H9 (cell line): ENCODE data around the gene SRY. TPM values are rescaled to one million over a fixed set of nuclear protein-coding genes. Genes with fewer than 3 reads are reported as not detected.

ENCODE experiments used
- DNase-seq: peaks from one replicate; pipeline ENCODE4 v3.0.0-alpha.2; 2017
- H2AFZ ChIP-seq: one replicate; pipeline ENCODE4 v1.6.1; 2013; ENCODE audit warnings: mild to moderate bottlenecking, low read length, control low read depth, moderate library complexity
- H2AK5ac ChIP-seq: 2 replicates; pipeline ENCODE4 v1.6.1; 2013; ENCODE audit warnings: low read length, control low read depth, mixed read lengths; ENCODE audit not compliant: insufficient read length
- H2BK120ac ChIP-seq: one replicate; pipeline ENCODE4 v1.6.1; 2013; ENCODE audit warnings: low read depth, mild to moderate bottlenecking, low read length, control low read depth, inconsistent platforms; ENCODE audit not compliant: poor library complexity, severe bottlenecking
- H2BK12ac ChIP-seq: 2 replicates; pipeline ENCODE4 v1.6.1; 2013; ENCODE audit warnings: low read length, control low read depth, mixed read lengths, low read depth; ENCODE audit not compliant: insufficient read length
- H2BK15ac ChIP-seq: 2 replicates; pipeline ENCODE4 v1.6.1; 2013; ENCODE audit warnings: low read depth, low read length, control low read depth
- H2BK20ac ChIP-seq: one replicate; pipeline ENCODE4 v1.6.1; 2013; ENCODE audit warnings: low read depth, mild to moderate bottlenecking, low read length, control low read depth, inconsistent platforms; ENCODE audit not compliant: poor library complexity, severe bottlenecking
- H2BK5ac ChIP-seq: 2 replicates; pipeline ENCODE4 v1.6.1; 2013; ENCODE audit warnings: low read length, control low read depth, mixed read lengths; ENCODE audit not compliant: insufficient read length
- H3K14ac ChIP-seq: 2 replicates; pipeline ENCODE4 v1.6.1; 2013; ENCODE audit warnings: low read length, control low read depth; ENCODE audit not compliant: insufficient read depth
- H3K18ac ChIP-seq: 2 replicates; pipeline ENCODE4 v1.6.1; 2013; ENCODE audit warnings: low read depth, mild to moderate bottlenecking, mixed read lengths, low read length, control low read depth; ENCODE audit not compliant: insufficient read length
- H3K23ac ChIP-seq: 2 replicates; pipeline ENCODE4 v1.6.1; 2013; ENCODE audit warnings: low read length, control low read depth, mixed read lengths, low read depth; ENCODE audit not compliant: insufficient read length
- H3K23me2 ChIP-seq: 2 replicates; pipeline ENCODE4 v1.6.1; 2013; ENCODE audit warnings: low read depth, mild to moderate bottlenecking, mixed read lengths, low read length, control low read depth; ENCODE audit not compliant: insufficient read length, poor library complexity, severe bottlenecking
- H3K27ac ChIP-seq: 2 replicates; pipeline ENCODE4 v1.5.1; 2013; ENCODE audit warnings: low read length, control low read depth, mixed read lengths, low read depth; ENCODE audit not compliant: insufficient read length
- H3K27me3 ChIP-seq: 2 replicates; pipeline ENCODE4 v1.6.1; 2013; ENCODE audit warnings: low read length, control low read depth, inconsistent platforms; ENCODE audit not compliant: insufficient read depth
- H3K4ac ChIP-seq: 2 replicates; pipeline ENCODE4 v1.6.1; 2013; ENCODE audit warnings: low read depth, mild to moderate bottlenecking, control low read depth, inconsistent platforms, low read length, moderate library complexity
- H3K4me1 ChIP-seq: 2 replicates; pipeline ENCODE4 v1.6.1; 2013; ENCODE audit warnings: low read length, control low read depth, inconsistent platforms; ENCODE audit not compliant: insufficient read depth
- H3K4me2 ChIP-seq: 2 replicates; pipeline ENCODE4 v1.6.1; 2013; ENCODE audit warnings: low read length, control low read depth, mixed read lengths; ENCODE audit not compliant: insufficient read length, insufficient read depth
- H3K56ac ChIP-seq: 2 replicates; pipeline ENCODE4 v1.6.1; 2013; ENCODE audit warnings: low read depth, mild to moderate bottlenecking, mixed read lengths, low read length, control low read depth; ENCODE audit not compliant: insufficient read length
- H3K79me1 ChIP-seq: 2 replicates; pipeline ENCODE4 v1.6.1; 2013; ENCODE audit warnings: low read depth, mild to moderate bottlenecking, moderate library complexity, low read length, control low read depth, inconsistent platforms; ENCODE audit not compliant: insufficient read depth, poor library complexity, severe bottlenecking
- H3K79me2 ChIP-seq: 2 replicates; pipeline ENCODE4 v1.6.1; 2013; ENCODE audit warnings: low read length, control low read depth, inconsistent platforms; ENCODE audit not compliant: insufficient read depth
- H3K9ac ChIP-seq: 2 replicates; pipeline ENCODE4 v1.6.1; 2013; ENCODE audit warnings: low read length, control low read depth, mixed read lengths; ENCODE audit not compliant: insufficient read length; ENCODE audit errors: extremely low read depth
- H3K9me3 ChIP-seq: one replicate; pipeline ENCODE4 v1.6.1; 2013; ENCODE audit warnings: low read depth, low read length, inconsistent platforms; ENCODE audit not compliant: control insufficient read depth
- H3T11ph ChIP-seq: one replicate; pipeline ENCODE4 v1.6.1; 2013; ENCODE audit warnings: mild to moderate bottlenecking, low read length, control low read depth, inconsistent platforms
- H4K20me1 ChIP-seq: one replicate; pipeline ENCODE4 v1.6.1; 2013; ENCODE audit not compliant: control insufficient read depth, insufficient read length, insufficient read depth
- H4K5ac ChIP-seq: 2 replicates; pipeline ENCODE4 v1.6.1; 2013; ENCODE audit warnings: low read depth, mild to moderate bottlenecking, mixed read lengths, low read length, control low read depth; ENCODE audit not compliant: insufficient read length
- H4K8ac ChIP-seq: replicated peaks from 2 replicates; pipeline ENCODE4 v1.6.1; 2013; ENCODE audit warnings: low read length, control low read depth, mixed read lengths, low read depth; ENCODE audit not compliant: insufficient read length
- H4K91ac ChIP-seq: 2 replicates; pipeline ENCODE4 v1.6.1; 2013; ENCODE audit warnings: low read depth, mild to moderate bottlenecking, moderate library complexity, mixed read lengths, low read length, control low read depth; ENCODE audit not compliant: insufficient read length
- H3K27ac Mint-ChIP-seq, 3 experiments: 2 replicates in 2 of 3; 3 replicates in 1 of 3; pipeline ENCODE4 v1.8.0; 2020 to 2021; ENCODE audit warnings: mixed read lengths in 3 of 3, mild to moderate bottlenecking in 1 of 3, moderate library complexity in 1 of 3
- H3K27me3 Mint-ChIP-seq: 2 replicates; pipeline ENCODE4 v1.8.0; 2021; ENCODE audit warnings: low read depth, mild to moderate bottlenecking, moderate library complexity, mixed read lengths
- H3K36me3 Mint-ChIP-seq, 3 experiments: 2 replicates in 2 of 3; 3 replicates in 1 of 3; pipeline ENCODE4 v1.8.0; 2020 to 2021; ENCODE audit warnings: low read depth in 3 of 3, mixed read lengths in 3 of 3; ENCODE audit not compliant: insufficient read depth in 1 of 3
- H3K4me1 Mint-ChIP-seq, 2 experiments: 2 replicates each; pipeline ENCODE4 v1.8.0; 2020; ENCODE audit warnings: mixed read lengths in 2 of 2
- H3K4me3 Mint-ChIP-seq, 2 experiments: 2 replicates in 1 of 2; 3 replicates in 1 of 2; pipeline ENCODE4 v1.8.0; 2020 to 2021; ENCODE audit warnings: mild to moderate bottlenecking in 2 of 2, mixed read lengths in 2 of 2, moderate library complexity in 1 of 2
- H3K9me3 Mint-ChIP-seq, 2 experiments: 2 replicates in 1 of 2; 3 replicates in 1 of 2; pipeline ENCODE4 v1.8.0; 2020; ENCODE audit warnings: mild to moderate bottlenecking in 2 of 2, mixed read lengths in 2 of 2, moderate library complexity in 1 of 2
- CTCF ChIP-seq: fragments of 200-600 bp; sonication (generic); conservative IDR thresholded peaks from 3 replicates; pipeline ENCODE4 v1.8.0; 2021; ENCODE audit warnings: antibody characterized with exemption, mild to moderate bottlenecking
- WGBS: extraction: QIAGEN DNeasy Blood & Tissue Kit; methylation state at CpG from one replicate; pipeline ENCODE4 v1.1.7; 2013; ENCODE audit warnings: missing lambda C conversion rate, low lambda C conversion rate, mixed read lengths; ENCODE audit not compliant: insufficient read length; ENCODE audit errors: extremely low coverage; 5-methylcytosine and 5-hydroxymethylcytosine counted together
- long read RNA-seq: library from polyadenylated mRNA; unstranded; transcript quantifications from one replicate; pipeline ENCODE4 v2.0.0, GENCODE V29; 2020
- total RNA-seq: library from RNA; stranded (reverse); gene quantifications from 2 replicates; pipeline ENCODE4 v1.2.1, GENCODE V29; 2021

The SRY gene
- not detected in 2 replicates for total RNA-seq
- long read RNA-seq = 0 reads

- Mint-ChIP-seq H3K4me1 (no peaks in the 10 kb centered on the region), H3K4me3 (no peak within 1 kb of the TSS), H3K27ac (no peak within 1 kb of the TSS), H3K27me3 (no peaks in the 10 kb centered on the region), H3K9me3 (no peaks in the 10 kb centered on the region), H3K36me3 (no peaks in the 10 kb centered on the region)
- Histone ChIP-seq H3K14ac (no peak within 1 kb of the TSS), H3K18ac (no peak within 1 kb of the TSS), H3K23me2 (no peaks in the 10 kb centered on the region), H3T11ph (no peak within 1 kb of the TSS), H4K20me1 (no peaks in the 10 kb centered on the region), H3K4me2 (no peak within 1 kb of the TSS), H3K27ac (no peak within 1 kb of the TSS), H2AFZ (no peak within 1 kb of the TSS), H3K4ac (no peak within 1 kb of the TSS), H4K5ac (no peak within 1 kb of the TSS), H3K9me3 (no peaks in the 10 kb centered on the region), H2BK120ac (no peak within 1 kb of the TSS), H3K4me1 (no peaks in the 10 kb centered on the region), H3K9ac (no peak within 1 kb of the TSS), H3K56ac (no peak within 1 kb of the TSS), H2BK12ac (no peak within 1 kb of the TSS), H2BK5ac (no peak within 1 kb of the TSS), H4K91ac (no peak within 1 kb of the TSS), H4K8ac (no peak within 1 kb of the TSS), H3K23ac (no peak within 1 kb of the TSS), H3K79me2 (no peaks in the 10 kb centered on the region), H3K79me1 (no peaks in the 10 kb centered on the region), H2BK15ac (no peak within 1 kb of the TSS), H2BK20ac (no peak within 1 kb of the TSS), H2AK5ac (no peak within 1 kb of the TSS), H3K27me3 (no peaks in the 10 kb centered on the region)
- WGBS = no CpG with 5 or more reads among the region's 9 CpGs
- TF ChIP-seq CTCF = no peak
- no peak for DNase-seq
Measured at GRCh38 chrY:2787600-2787999, at the start of gene SRY. TSS of gene SRY (minus strand) at chrY:2787682. CDS start at chrY:2787603, 79 bp downstream.
